ENCODE results near the gene TMEM214.

- TF ChIP-seq, protein P1, sequence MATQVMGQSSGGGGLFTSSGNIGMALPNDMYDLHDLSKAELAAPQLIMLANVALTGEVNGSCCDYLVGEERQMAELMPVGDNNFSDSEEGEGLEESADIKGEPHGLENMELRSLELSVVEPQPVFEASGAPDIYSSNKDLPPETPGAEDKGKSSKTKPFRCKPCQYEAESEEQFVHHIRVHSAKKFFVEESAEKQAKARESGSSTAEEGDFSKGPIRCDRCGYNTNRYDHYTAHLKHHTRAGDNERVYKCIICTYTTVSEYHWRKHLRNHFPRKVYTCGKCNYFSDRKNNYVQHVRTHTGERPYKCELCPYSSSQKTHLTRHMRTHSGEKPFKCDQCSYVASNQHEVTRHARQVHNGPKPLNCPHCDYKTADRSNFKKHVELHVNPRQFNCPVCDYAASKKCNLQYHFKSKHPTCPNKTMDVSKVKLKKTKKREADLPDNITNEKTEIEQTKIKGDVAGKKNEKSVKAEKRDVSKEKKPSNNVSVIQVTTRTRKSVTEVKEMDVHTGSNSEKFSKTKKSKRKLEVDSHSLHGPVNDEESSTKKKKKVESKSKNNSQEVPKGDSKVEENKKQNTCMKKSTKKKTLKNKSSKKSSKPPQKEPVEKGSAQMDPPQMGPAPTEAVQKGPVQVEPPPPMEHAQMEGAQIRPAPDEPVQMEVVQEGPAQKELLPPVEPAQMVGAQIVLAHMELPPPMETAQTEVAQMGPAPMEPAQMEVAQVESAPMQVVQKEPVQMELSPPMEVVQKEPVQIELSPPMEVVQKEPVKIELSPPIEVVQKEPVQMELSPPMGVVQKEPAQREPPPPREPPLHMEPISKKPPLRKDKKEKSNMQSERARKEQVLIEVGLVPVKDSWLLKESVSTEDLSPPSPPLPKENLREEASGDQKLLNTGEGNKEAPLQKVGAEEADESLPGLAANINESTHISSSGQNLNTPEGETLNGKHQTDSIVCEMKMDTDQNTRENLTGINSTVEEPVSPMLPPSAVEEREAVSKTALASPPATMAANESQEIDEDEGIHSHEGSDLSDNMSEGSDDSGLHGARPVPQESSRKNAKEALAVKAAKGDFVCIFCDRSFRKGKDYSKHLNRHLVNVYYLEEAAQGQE (IDR thresholded peaks at IDR 0.05; ENCODE audit: insufficient read depth in 1 of 2, low read depth in 2 of 2, low read length in 1 of 2): no peak
- TF ChIP-seq, protein P2, sequence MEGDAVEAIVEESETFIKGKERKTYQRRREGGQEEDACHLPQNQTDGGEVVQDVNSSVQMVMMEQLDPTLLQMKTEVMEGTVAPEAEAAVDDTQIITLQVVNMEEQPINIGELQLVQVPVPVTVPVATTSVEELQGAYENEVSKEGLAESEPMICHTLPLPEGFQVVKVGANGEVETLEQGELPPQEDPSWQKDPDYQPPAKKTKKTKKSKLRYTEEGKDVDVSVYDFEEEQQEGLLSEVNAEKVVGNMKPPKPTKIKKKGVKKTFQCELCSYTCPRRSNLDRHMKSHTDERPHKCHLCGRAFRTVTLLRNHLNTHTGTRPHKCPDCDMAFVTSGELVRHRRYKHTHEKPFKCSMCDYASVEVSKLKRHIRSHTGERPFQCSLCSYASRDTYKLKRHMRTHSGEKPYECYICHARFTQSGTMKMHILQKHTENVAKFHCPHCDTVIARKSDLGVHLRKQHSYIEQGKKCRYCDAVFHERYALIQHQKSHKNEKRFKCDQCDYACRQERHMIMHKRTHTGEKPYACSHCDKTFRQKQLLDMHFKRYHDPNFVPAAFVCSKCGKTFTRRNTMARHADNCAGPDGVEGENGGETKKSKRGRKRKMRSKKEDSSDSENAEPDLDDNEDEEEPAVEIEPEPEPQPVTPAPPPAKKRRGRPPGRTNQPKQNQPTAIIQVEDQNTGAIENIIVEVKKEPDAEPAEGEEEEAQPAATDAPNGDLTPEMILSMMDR (IDR thresholded peaks at IDR 0.05): no peak
Observed at GRCh38 chr2:27053321-27053720, 20.6 kb downstream of the TMEM214 start.
